HG03175 (cell line): Measurements from ENCODE around the gene MRPS7.

Experiments
- ATAC-seq: cut with Tn5 transposase; IDR thresholded peaks from one replicate; pipeline ENCODE4 v1.9.1; 2021; ENCODE audit warnings: mild to moderate bottlenecking, moderate library complexity; ENCODE audit not compliant: unreplicated experiment

Gene MRPS7

DNA sequence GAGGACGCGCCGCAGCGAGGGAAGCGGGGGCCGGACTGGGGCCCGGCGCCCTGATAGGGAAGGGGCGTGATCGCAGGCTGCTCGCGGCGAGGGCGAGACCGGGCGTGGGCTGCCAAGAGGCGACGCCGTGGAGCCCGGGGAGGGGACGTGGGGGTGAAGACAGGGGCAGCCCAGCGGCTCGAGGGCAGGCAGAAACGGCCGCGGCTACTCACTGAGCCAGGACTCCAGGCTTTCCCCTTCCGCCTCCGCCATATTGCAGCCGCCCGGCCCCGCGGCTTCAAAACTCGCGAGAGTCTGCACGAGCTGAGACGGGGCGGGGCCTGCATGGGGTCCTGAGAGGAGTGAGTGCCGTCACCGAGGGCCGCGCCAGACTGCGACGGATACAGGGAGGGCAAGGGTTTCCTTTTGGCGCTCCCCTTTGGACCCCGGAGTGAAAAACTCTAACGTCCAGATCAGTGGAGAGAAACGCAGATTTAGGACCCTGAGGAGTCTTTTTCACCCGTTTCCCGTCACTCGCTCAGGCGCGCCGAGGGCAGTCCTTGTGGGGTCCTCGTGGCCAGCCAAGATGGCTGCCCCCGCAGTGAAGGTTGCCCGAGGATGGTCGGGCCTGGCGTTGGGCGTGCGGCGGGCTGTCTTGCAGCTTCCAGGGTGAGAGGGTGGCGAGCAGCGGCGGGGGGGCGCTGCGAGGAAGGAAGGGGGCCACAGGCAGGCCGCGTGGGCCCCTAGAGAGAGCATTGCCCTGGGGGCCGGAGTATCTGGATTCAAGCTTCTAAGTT, at the start of gene MRPS7, which contains the start of gene GGA3:
MRPS7 (plus strand) TSS at position 544 of the 776 bp plus-strand sequence; CDS start at position 566, 22 bp downstream.
GGA3 (minus strand) TSS at position 271 of the 776 bp plus-strand sequence; CDS start at position 252, 19 bp downstream.
- ATAC-seq, result peak; percentile 94

DNA sequence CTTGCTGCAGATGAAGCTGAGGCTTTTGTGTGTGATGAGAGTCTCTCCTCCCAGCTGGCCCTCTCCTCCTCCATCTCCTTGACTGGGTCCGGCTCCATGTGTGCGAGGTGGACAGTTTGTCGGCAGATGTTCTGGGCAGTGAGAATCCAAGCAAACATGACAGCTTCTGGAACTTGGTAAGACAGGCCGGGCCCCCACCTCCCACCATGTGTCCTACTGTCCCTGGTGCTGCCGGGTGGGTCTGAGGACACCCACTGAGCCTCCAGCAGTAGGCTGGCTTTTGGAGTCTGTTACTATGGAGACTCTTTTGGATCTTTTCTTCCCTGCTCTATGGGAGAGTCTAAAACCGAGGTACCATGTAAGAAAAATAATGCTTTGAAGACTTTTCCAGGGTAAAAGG, 43.5 kb upstream of the MRPS7 start:
- ATAC-seq, result no peak

- ATAC-seq, result no peak
These were observed 41.9 kb upstream of the MRPS7 start for GRCh38 chr17:75219815-75220214.

DNA sequence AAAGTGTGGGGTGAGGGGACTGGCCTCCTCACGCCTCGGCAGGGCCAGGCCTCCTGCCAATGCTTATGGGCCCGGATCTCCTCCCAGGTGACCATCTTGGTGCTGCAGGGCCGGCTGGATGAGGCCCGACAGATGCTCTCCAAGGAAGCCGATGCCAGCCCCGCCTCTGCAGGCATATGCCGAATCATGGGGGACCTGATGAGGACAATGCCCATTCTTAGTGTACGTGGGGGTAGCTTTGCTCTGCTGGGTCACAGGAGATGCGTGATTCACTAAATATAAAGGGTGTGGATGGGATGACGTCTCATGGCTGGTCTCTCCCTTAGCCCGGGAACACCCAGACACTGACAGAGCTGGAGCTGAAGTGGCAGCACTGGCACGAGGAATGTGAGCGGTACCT, 36.7 kb upstream of the MRPS7 start:
- no peak for ATAC-seq

- no peak for ATAC-seq
These were observed 34.0 kb upstream of the MRPS7 start for GRCh38 chr17:75227729-75228128.

GRCh38 chr17:75228305-75228704, 33.4 kb upstream of the MRPS7 start:
- ATAC-seq, result no peak

- ATAC-seq, result no peak
These were observed 32.8 kb upstream of the MRPS7 start for GRCh38 chr17:75228847-75229246.

- no peak for ATAC-seq
These were observed 30.6 kb upstream of the MRPS7 start for GRCh38 chr17:75231071-75231470.

DNA sequence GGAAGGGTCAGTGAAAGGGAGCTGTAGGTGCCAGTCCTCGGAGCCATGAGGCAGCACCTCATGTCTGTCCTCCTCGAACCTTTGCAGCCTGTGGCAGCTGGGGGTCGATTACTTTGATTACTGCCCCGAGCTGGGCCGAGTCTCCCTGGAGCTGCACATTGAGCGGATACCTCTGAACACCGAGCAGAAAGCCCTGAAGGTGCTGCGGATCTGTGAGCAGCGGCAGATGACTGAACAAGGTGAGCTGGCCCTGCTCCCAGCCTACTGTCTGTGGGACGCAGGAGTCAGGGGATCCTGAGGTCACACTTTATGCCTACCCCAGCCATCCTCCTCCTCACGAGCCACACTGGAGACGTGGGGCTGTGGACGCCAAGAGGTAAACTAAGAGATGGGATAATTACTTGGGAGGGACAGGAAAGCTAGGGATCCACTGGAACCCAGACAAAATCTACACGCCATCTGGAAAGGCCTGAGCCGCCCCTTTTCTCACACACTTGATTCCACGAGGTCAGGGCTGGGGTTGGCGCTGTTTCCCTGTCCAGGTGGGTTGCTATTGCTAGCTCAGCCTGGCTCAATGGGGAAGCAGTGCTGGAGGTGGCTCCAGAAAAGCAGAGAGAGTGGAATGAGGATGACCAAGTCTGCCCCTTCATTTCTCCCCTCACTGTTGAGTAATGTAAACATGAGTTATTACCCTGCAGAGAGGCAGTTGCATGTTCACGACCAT, 29.8 kb upstream of the MRPS7 start:
- no peak for ATAC-seq

DNA sequence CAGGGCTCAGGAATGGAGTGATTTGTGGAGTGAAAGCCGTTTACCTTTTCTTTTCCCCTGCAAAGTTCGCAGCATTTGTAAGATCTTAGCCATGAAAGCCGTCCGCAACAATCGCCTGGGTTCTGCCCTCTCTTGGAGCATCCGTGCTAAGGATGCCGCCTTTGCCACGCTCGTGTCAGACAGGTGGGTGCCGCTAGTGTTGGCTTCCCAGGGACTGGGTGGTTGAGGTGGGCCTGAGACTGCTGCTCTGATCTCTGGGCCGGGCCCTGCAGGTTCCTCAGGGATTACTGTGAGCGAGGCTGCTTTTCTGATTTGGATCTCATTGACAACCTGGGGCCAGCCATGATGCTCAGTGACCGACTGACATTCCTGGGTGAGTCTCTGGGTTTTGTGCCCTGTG, 28.9 kb upstream of the MRPS7 start:
- no peak for ATAC-seq

GRCh38 chr17:75237100-75238014, 24.3 kb upstream of the MRPS7 start:
- ATAC-seq, result no peak

DNA sequence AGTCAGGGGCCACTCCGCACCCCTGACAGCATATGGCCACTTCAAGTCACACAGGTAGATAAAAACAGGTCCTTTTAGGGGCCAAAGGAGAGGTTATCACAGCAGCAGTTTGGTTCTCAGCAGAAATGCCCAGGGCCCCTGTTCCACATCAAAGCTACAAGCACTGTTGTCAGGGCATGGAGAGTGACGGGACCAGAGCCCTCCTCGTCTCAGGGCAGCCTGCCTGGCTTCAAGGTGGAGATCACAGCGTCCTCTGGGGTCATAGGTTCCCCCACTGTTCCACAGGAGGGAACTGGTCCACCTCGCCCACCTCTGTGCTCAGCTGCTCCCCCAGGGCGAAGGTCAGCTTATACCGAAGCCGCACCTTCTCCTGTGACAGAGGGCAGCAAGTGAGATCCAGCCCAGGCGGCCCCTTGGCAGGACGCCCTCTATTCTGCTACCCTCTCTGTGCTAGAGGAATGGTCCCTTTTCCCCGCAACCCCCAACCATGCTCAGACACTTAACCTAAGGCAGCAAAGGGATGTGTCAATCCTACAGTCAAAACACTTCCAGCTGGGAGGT, 23.6 kb upstream of the MRPS7 start:
- no peak for ATAC-seq

- no peak for ATAC-seq
These were observed 22.9 kb upstream of the MRPS7 start for GRCh38 chr17:75238684-75239191.

DNA sequence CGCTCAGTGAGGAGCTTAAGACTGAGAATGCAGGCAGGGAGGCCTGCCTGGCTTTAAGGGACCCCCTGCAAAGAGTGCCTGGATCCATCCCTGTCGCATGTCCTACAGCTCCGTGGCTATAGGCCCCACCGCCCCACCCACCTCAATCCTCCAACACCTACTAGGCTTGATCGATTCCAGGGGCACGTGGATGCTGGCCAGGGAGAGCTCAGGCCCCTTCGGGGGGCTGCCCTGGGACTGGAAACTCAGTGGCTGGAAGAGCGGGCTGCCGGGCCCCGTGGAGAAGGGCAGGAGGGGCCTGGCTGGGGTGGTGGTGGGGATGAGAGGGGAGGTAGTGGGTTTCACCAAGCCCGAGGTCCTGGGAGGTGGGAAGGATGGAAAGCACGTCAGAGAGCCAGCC, 22.5 kb upstream of the MRPS7 start:
- no peak for ATAC-seq

GRCh38 chr17:75239778-75240393, 21.8 kb upstream of the MRPS7 start:
- no peak for ATAC-seq

DNA sequence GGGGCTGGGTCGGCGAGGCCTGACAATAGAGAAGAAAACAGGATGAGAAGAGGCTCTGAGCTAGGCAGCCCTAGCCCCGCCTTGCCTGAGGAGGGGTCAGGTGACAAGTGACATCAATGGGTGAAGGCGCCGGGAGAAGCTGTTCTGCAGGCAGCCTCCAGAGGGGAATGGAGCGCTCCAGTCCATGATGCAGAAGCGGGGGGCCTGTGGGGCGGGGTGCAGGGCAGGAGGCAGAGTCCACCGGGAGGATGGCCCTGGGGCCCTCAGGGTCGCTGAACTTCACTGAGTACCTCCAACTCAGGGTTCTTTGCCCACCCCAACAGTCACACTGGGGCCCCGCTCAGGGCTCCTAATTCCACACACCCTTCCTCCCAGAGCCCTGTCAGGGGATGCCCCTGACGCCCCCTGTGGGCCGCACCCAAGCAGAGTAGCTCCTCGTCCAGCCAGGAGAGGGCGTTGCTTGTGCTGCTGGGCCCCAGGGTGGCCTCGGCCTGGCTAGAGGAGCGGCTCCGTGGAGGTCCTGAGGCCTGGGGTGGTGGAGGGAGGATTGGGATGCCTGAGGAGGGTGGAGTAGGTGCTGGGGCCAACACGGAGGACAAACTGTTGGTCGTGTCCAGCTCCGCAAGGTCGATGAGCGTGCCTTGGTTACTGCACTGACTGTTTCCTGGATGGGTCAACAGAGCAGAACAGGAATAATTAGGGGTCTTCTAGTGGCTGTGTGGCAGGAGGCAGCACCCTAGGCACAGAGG, 21.1 kb upstream of the MRPS7 start:
- ATAC-seq, result no peak

- ATAC-seq, result no peak
These were observed 20.6 kb upstream of the MRPS7 start for GRCh38 chr17:75241143-75241430.

- no peak for ATAC-seq
These were observed 20.2 kb upstream of the MRPS7 start for GRCh38 chr17:75241502-75241901.

DNA sequence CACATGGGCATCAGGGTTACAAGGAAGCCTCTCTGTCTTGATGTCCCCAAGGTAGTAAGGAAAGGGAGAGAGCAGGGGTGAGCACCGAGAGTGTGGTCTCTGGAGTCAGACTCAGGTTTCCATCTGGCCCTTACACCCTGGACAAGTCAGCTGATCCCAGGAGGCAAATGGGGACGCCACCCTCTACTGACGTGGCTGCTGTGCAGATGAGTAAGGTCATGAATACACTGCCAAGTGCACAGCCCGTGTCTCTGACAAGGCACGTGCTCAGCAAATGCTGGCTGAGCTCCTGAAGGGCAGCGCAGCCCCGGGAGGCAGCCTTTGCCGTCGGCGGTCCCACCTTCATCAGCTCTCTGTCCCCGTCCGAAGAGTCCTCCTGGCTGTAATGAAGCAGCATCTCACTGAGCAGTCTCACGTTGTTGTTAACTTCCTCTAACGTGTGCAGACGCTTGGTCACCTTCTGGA, 19.7 kb upstream of the MRPS7 start:
- no peak for ATAC-seq
